NB4 (cell line): ENCODE measurements around the gene INMT.

ENCODE experiments used
- POLR2A ChIP-seq: IDR thresholded peaks from 2 replicates; pipeline ENCODE4 v1.6.1; 2011; ENCODE audit warnings: mild to moderate bottlenecking; ENCODE audit not compliant: insufficient read length; ENCODE audit errors: extremely low read depth
- TF ChIP-seq, protein P1 (sequence below): IDR thresholded peaks from one replicate; pipeline ENCODE4 v1.5.1; 2012; ENCODE audit warnings: low read depth, low read length
- TF ChIP-seq, protein P2 (sequence below): IDR thresholded peaks from 2 replicates; pipeline ENCODE4 v1.6.1; 2011; ENCODE audit warnings: low read depth, low read length

DNA sequence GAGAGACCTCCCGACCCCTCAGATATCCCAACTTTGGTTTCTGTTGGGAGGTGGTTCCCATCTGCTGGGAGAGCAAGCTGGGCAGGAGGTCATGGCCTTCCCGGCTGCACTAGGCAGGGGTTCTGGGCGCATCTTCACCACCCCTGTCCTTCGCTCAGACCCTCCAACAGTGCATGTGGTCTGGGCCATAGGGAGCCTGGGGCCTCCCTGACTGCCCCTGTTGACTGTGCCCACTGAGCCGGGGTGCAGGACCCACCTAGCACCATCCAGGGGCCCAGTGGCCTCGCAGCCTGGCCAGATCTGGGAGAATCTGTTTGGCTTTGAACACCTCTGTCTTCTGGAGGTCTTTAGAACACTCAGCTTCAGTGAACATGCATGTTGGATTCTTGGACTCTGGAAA, 18.7 kb upstream of the INMT start:
- TF ChIP-seq, protein P1, sequence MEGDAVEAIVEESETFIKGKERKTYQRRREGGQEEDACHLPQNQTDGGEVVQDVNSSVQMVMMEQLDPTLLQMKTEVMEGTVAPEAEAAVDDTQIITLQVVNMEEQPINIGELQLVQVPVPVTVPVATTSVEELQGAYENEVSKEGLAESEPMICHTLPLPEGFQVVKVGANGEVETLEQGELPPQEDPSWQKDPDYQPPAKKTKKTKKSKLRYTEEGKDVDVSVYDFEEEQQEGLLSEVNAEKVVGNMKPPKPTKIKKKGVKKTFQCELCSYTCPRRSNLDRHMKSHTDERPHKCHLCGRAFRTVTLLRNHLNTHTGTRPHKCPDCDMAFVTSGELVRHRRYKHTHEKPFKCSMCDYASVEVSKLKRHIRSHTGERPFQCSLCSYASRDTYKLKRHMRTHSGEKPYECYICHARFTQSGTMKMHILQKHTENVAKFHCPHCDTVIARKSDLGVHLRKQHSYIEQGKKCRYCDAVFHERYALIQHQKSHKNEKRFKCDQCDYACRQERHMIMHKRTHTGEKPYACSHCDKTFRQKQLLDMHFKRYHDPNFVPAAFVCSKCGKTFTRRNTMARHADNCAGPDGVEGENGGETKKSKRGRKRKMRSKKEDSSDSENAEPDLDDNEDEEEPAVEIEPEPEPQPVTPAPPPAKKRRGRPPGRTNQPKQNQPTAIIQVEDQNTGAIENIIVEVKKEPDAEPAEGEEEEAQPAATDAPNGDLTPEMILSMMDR: no peak
- no peak for TF ChIP-seq POLR2A
- TF ChIP-seq, protein P2, sequence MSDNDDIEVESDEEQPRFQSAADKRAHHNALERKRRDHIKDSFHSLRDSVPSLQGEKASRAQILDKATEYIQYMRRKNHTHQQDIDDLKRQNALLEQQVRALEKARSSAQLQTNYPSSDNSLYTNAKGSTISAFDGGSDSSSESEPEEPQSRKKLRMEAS: no peak
